Choroid plexus epithelial cell (primary cell): ENCODE results near the gene FAM234B.
A peak's percentile ranks its signal among the peaks of the same experiment; 100 is the strongest.
"Not testable (repeated sequence)": the region's sequence is repeated elsewhere in the genome, so short reads cannot be mapped to it uniquely, and the experiment has no call there.

ENCODE experiments used
- DNase-seq: peaks from one replicate; pipeline ENCODE4 v3.0.0-alpha.2; 2010; ENCODE audit warnings: low read depth
- H3K4me3 ChIP-seq: 2 replicates; pipeline ENCODE4 v1.5.1; 2011; ENCODE audit warnings: low read depth, mild to moderate bottlenecking, control low read depth, low read length, moderate library complexity
- CTCF ChIP-seq: conservative IDR thresholded peaks from 2 replicates; pipeline ENCODE4 v1.5.1; 2011; ENCODE audit warnings: low read depth, mild to moderate bottlenecking, control low read depth, inconsistent platforms, low read length, moderate library complexity

The FAM234B gene

GRCh38 chr12:13030541-13031291 lies 13.5 kb upstream of the FAM234B start:
- no peak for TF ChIP-seq CTCF
- H3K4me3 ChIP-seq: no peak overlapping the region
- DNase-seq: no peak

- no peak for DNase-seq
- no peak overlapping the region for H3K4me3 ChIP-seq
- TF ChIP-seq CTCF: no peak
Observed at GRCh38 chr12:13032164-13032563, 12.0 kb upstream of the FAM234B start.

GRCh38 chr12:13033476-13033875 lies 10.7 kb upstream of the FAM234B start:
- TF ChIP-seq CTCF: no peak
- DNase-seq: no peak
- H3K4me3 ChIP-seq: no peak overlapping the region

- not testable (repeated sequence) for H3K4me3 ChIP-seq, DNase-seq
Observed at GRCh38 chr12:13035335-13035734, 8.8 kb upstream of the FAM234B start.

- H3K4me3 ChIP-seq: no peak overlapping the region
Observed at GRCh38 chr12:13036881-13037280, 7.3 kb upstream of the FAM234B start.

GRCh38 chr12:13038491-13039161 lies 5.6 kb upstream of the FAM234B start:
- TF ChIP-seq CTCF: no peak
- DNase-seq: peak; percentile 63
- H3K4me3 ChIP-seq: no peak overlapping the region

More at GRCh38 chr12:13036881-13037280, 7.3 kb upstream of the FAM234B start:
- DNase-seq: no peak
- no peak for TF ChIP-seq CTCF

- H3K4me3 ChIP-seq: no peak overlapping the region
- DNase-seq: no peak
- no peak for TF ChIP-seq CTCF
Observed at GRCh38 chr12:13039328-13039956, 4.7 kb upstream of the FAM234B start.
